NCI-H146 (cell line): ENCODE data around the gene RRAS.
"Not testable (repeated sequence)": the region's sequence is repeated elsewhere in the genome, so short reads cannot be mapped to it uniquely, and the experiment has no call there.

Source experiments
- DNase-seq: peaks from one replicate; lab custom pipeline; 2025; lab: John Stamatoyannopoulos, UW

The RRAS gene

GRCh38 chr19:49631014-49631588, 8.8 kb downstream of the RRAS start:
- no peak for DNase-seq

GRCh38 chr19:49629659-49630058, 10.3 kb downstream of the RRAS start:
- no peak for DNase-seq

- no peak for DNase-seq
Observed at GRCh38 chr19:49626226-49626625, 13.7 kb downstream of the RRAS start.

- DNase-seq: no peak
Observed at GRCh38 chr19:49624967-49625910, 14.7 kb downstream of the RRAS start.

GRCh38 chr19:49617860-49618259, 22.1 kb downstream of the RRAS start:
- not testable (repeated sequence) for DNase-seq

- no peak for DNase-seq
Observed at GRCh38 chr19:49616945-49617344, 23.0 kb downstream of the RRAS start.

GRCh38 chr19:49616532-49616931, 23.4 kb downstream of the RRAS start:
- no peak for DNase-seq

- no peak for DNase-seq
Observed at GRCh38 chr19:49615861-49616260, 24.1 kb downstream of the RRAS start.

GRCh38 chr19:49614096-49614833, 25.7 kb downstream of the RRAS start:
- no peak for DNase-seq

- DNase-seq: peak; percentile 65
Observed at GRCh38 chr19:49613374-49613773, 26.6 kb downstream of the RRAS start.

GRCh38 chr19:49609499-49610092, 30.3 kb downstream of the RRAS start:
- DNase-seq: no peak

GRCh38 chr19:49605605-49606004, 34.3 kb downstream of the RRAS start:
- DNase-seq: no peak

- DNase-seq: no peak
Observed at GRCh38 chr19:49602806-49603205, 37.1 kb downstream of the RRAS start.

GRCh38 chr19:49601482-49602038, 38.4 kb downstream of the RRAS start:
- DNase-seq: no peak

GRCh38 chr19:49599378-49600295, 40.3 kb downstream of the RRAS start:
- no peak for DNase-seq

- no peak for DNase-seq
Observed at GRCh38 chr19:49597703-49597974, 42.3 kb downstream of the RRAS start.

- no peak for DNase-seq
Observed at GRCh38 chr19:49596954-49597702, 42.8 kb downstream of the RRAS start.

GRCh38 chr19:49596407-49596806, 43.5 kb downstream of the RRAS start:
- DNase-seq: no peak

- DNase-seq: no peak
Observed at GRCh38 chr19:49595819-49596404, 44.0 kb downstream of the RRAS start.
